Cardiac fibroblast (primary cell): ENCODE measurements around the gene PLPP7.
"Not testable (repeated sequence)": the region's sequence is repeated elsewhere in the genome, so short reads cannot be mapped to it uniquely, and the experiment has no call there.

Experiments
- DNase-seq, 2 donors: peaks; one replicate each; pipeline versions ENCODE4 v3.0.0 to v3.0.0-alpha.2; 2010; ENCODE audit warnings: low read depth in 2 of 2
- H3K4me3 ChIP-seq, 2 donors: replicated peaks in 1 of 2; 1 replicate in 1 of 2; 2 replicates in 1 of 2; pipeline ENCODE4 v1.5.1; 2011; ENCODE audit warnings: low read depth in 2 of 2, low read length in 2 of 2, mild to moderate bottlenecking in 2 of 2, moderate library complexity in 1 of 2
- CTCF ChIP-seq: IDR thresholded peaks from one replicate; pipeline ENCODE4 v1.5.1; 2011; ENCODE audit warnings: low read depth, mild to moderate bottlenecking, low read length, inconsistent platforms

PLPP7 gene

GRCh38 chr9:131347376-131348020 lies 58.0 kb downstream of the PLPP7 start:
- no peak for DNase-seq
- no peak overlapping the region for H3K4me3 ChIP-seq
- no peak for TF ChIP-seq CTCF

GRCh38 chr9:131348631-131349521 lies 59.4 kb downstream of the PLPP7 start:
- peak; percentile 14 for TF ChIP-seq CTCF
- H3K4me3 ChIP-seq: no peak overlapping the region
- no peak for DNase-seq

GRCh38 chr9:131349522-131349880 lies 60.0 kb downstream of the PLPP7 start:
- DNase-seq: no peak
- H3K4me3 ChIP-seq: no peak overlapping the region
- TF ChIP-seq CTCF: no peak

- peak overlapping the region; percentile 18 to 37 for H3K4me3 ChIP-seq
- TF ChIP-seq CTCF: peak; percentile 92
- peak; percentile 89 to 91 for DNase-seq
These were observed 60.5 kb downstream of the PLPP7 start for GRCh38 chr9:131349881-131350563.

- DNase-seq: peak in 1 of 2 donors; percentile 36
- not testable (repeated sequence) for H3K4me3 ChIP-seq
These were observed 67.0 kb downstream of the PLPP7 start for GRCh38 chr9:131356479-131356878.

GRCh38 chr9:131358556-131358955 lies 69.0 kb downstream of the PLPP7 start:
- no peak for DNase-seq

More at GRCh38 chr9:131358556-131358955, 69.0 kb downstream of the PLPP7 start:
- no peak for TF ChIP-seq CTCF
- no peak overlapping the region for H3K4me3 ChIP-seq
